ENCODE measurements around the gene CACHD1.
A peak's percentile ranks its signal among the peaks of the same experiment; 100 is the strongest.

Gene CACHD1

DNA sequence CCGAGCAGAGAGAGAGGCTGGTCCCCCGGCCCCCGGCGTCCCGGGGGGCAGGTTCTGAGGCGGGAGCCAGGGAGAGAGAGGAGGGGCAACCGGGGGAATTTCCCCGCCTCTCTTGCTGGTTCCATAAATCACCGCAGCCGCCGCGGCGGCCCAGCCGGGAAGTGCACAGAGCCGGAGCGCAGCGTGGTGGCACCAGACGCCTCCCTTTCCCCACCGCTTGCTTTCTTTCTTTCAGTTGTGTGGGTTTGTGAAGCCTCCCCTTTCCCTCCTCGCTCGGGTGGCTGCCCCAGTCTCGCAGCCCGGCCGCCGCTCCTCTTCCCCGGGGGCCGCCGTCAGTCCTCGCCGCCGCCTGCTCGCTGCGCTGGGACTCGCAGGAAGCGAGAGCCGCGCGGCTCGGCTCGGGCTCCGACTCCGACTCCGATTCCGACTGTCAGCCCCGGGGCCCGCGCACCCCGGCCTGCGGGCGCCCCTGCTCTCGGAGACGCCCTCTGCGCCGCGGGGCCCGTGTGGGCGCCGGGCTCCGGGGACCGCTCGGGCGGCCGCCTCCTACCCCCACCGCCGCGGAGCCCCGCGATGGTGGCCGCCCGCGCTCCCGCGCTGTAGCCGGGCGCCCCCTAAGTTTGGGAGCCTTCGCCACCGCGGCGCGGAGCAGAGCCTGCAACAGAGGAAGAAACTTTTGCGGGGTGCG, at the start of gene CACHD1:
TSS of gene CACHD1 (plus strand) at position 153 of the 688 bp plus-strand sequence. CDS start 616 bp downstream, outside the sequence.
- DNase-seq (ENCODE audit: low read depth in 2 of 2), result peak; percentile 45 to 61

DNA sequence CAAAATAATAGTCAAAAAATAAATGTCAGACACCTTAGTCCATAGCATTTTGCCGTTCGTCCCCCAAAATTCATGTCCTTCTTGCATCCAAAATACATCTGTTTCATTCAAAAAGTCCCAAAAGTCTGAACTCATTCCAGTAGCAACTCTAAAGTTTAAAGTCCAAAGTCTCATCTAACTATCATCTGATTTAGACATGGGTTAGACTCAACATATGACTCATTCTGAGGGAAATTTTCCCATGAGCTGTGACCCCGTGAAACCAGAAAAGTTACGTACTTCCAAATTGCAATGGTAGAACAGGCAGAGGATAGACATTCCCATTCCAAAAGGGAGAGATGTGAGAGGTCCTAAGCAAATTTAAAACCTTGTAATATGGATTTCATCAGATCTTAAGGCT, 48.6 kb upstream of the CACHD1 start:
- DNase-seq (ENCODE audit: low read depth in 2 of 2), result no peak

DNA sequence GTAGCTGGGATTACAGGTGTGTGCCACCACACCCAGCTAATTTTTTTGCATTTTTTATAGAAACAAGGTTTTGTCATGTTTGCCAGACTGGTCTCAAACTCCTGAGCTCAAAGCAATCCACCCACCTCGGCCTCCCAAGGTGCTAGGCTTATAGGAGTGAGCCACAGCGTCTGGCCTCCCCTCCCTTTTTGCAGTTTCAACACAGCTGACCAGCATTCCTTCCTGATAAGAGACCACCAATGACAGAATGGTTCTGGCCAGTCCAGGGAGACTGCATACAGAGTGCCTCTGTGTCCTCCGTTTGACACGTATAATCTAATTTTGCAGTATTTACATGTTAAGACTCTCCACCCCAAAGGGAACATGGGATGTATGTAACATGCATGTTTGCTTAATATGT, 46.4 kb upstream of the CACHD1 start:
- DNase-seq (ENCODE audit: low read depth in 2 of 2), result no peak

DNA sequence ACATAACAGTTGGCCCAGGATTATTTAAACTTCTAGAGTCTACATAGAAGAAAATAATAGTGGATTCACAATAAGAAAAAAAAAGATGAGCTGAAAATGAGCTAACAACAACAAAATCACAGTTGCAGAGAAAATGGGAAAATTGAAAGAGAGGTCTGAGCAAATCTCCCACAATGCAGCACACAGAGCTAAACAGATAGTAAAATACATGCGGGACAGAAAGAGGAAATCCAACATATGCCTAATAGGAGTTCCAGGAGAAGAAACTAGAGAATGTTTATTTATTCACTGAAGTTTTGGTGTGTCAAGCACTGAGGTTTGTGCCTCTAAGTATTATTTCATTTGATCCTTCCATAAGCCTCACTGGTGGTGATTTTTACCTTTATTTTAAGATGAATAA, 45.5 kb upstream of the CACHD1 start:
- no peak for DNase-seq (ENCODE audit: low read depth in 2 of 2)

DNA sequence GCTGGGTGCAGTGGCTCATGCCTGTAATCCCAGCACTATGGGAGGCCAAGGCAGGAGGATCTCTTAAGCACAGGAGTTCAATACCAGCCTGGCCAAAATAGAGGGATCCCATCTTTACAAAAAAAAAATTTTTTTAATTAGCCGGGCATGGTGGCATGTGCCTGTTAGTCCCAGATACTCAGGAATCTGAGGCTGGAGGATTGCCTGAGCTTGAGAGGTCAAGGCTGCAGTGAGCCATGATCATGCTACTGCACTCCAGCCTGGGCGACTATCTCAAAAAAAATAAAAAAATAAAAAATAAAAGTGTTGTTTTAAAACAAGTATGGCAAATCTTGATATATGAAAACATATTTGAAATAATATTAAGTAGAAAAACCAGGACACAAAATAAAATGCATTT, 44.4 kb upstream of the CACHD1 start:
- DNase-seq (ENCODE audit: low read depth in 2 of 2), result no peak

DNA sequence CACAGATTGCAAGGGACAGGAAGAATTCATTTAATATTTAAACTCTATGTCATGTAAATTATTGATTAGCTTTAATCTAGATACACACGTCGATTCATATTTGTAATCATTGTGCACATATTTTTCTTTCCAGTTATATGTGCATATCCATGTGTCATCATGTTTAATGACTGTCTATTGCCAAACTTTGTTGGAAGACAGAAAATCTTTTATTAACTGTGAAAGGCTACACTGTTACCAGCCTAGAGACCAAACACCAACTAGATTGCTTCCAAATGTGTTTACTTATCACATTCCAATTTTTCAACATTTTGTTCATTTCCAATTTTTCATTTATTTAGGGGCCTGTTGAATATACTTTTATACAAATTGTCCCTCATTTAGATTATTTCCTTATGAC, 43.2 kb upstream of the CACHD1 start:
- no peak for DNase-seq (ENCODE audit: low read depth in 2 of 2)

DNA sequence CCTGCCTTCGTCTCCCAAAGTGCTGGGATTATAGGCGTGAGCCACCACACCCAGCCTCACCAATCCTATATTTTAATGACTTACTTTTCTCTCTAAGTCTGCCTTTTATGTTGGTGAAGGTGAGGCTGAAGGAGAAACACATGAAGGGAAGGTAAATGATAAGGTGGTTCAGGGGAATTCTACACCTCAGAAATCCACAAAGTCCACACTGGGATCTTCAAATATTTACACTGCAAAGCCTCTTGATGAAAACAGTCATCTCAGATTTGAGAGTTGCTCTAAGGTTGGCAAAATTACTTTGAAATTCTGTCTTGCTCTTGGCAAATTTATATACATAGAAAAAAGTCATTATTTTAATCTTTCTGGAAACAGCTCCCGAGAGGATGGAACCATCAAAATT, 42.0 kb upstream of the CACHD1 start:
- no peak for DNase-seq (ENCODE audit: low read depth in 2 of 2)

DNA sequence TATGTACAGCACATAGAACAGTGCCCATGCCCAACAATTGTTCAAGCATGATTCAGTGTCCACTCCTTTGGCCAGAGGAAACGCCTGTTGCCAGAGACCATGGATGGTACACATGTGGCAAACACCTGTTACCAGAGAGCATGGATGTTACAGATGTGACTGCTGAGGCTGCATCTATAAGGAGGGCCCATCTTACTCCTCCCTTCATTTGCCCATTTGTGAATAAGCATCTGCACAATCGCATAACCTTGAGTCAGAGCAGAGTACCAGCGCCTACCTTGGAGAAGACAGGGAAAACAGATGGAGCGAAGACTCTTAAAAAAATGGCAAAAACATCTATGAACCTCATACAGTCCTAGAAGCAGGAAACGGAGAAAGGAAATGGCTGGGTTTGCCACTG, 36.6 kb upstream of the CACHD1 start:
- DNase-seq (ENCODE audit: low read depth in 2 of 2), result no peak

DNA sequence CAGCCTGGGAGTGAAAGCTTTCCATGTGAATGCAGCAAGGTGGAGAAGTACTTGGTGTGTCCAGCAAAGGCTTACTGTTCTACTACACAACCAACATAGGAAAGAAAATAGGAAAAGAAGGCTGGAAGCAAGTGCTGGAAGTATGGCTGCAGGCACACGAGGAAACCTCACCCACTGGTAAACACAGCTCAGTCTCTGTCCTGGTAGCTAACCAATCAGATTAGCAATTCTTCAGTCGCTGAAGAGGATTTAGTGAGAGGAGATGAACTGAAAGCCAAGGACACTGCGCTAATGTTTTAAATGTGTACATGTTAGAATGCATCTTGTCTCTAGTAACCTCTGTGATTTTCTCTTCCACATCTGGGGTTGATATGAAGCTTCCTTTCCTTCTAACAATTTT, 36.2 kb upstream of the CACHD1 start:
- no peak for DNase-seq (ENCODE audit: low read depth in 2 of 2)

DNA sequence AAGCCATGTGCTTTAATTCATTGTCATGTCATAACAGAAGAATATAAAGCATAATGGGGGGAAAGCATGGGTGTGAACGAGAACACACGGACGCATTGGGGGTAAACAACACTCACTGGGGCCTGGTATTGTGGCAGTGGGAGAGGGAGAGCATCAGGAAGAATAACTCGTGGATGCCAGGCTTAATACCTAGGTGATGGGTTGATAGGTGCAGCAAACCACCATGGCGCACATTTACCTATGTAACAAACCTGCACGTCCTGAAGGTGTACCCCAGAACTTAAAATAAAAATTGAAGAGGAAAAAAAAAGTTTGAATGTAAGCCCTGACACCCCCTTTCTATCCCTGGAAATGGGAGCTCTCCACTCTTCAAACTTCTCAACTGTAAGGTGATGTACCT, 34.9 kb upstream of the CACHD1 start:
- DNase-seq (ENCODE audit: low read depth in 2 of 2), result no peak

DNA sequence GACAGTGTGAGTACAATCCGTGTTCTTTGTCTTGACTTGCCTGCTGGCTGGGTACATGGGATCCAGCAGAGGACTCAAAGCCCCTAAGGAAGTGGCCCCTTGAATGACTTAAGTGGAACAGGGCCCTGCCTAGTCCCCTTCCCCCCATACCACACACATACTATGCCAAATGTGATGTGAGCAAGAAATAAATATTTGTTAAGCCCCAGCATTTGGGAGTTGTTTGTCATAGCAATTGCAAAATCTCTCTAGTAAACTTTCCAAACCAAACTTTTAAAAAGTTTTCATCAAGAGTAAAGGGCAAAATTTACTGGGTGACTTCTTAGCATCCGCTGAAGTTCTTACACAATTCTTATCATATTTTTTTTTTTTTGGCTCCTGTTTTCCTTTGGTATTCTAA, 32.5 kb upstream of the CACHD1 start:
- DNase-seq (ENCODE audit: low read depth in 2 of 2), result no peak

DNA sequence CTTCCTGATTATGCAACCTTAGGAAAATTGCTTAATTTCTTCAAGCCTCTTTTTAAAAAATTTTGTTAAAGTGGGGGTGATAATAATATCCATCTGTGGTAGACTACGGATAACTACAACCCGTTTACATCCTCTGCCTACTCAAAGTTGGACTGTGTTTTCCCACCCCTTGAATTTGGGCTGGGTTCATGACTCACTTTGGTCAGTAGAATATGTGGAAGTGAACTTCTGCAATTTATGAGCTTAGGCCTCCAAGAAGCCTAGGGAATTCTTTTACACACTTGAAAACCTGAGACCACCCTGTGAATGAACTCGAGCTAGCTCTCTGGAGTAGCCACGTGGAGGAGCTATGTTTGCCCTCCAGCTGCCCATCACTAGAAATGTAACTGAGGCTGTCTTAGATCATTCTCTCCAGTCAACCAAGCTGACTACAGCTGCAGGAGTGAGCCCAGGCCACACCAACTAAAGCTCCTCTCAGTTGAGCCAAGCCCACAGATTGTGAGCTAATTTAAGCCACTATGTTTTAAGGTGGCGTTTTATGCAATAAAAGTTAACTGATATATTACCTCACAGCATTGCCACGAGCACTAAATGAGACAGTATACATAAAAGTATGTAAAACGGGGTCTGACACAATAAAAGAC, 29.6 kb upstream of the CACHD1 start:
- no peak for DNase-seq (ENCODE audit: low read depth in 2 of 2)

DNA sequence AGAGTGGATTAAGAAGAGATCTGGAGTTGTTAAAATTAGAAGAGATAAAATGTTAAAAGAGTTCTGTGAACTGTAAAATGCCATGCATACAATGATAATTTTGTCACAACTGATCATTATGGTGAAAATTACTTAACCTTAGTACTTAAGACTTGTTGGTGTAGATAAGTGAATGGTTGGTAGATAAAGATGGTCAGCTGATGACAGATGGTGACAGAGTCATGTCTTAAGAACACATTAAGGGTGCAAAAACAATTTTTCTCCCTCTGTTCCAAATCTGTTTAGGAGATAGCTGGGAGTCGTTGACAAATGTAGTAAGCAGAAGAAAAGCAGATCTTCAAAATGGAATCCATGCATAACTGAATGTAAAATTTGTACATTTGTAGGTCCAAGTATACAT, 18.5 kb upstream of the CACHD1 start:
- no peak for DNase-seq (ENCODE audit: low read depth in 2 of 2)

DNA sequence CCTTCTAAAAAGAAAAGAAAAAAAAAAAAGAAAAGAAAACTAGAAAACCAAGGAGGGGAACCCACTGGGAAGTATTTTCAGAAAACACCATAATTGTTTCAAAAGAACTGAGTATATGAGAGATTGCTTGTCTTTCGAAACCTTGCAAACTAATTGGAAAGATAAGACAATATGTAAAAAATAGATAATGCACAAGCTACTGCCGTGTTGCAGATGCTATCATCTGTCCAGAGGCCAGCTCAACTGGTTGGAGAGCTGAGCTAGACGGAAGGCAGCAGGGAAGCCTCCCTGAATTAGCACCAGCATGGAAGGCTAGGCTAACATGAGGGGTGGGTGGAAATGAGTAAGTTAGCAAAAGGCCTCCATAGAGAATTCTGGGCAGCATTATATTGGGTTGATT, 16.2 kb upstream of the CACHD1 start:
- no peak for DNase-seq (ENCODE audit: low read depth in 2 of 2)

DNA sequence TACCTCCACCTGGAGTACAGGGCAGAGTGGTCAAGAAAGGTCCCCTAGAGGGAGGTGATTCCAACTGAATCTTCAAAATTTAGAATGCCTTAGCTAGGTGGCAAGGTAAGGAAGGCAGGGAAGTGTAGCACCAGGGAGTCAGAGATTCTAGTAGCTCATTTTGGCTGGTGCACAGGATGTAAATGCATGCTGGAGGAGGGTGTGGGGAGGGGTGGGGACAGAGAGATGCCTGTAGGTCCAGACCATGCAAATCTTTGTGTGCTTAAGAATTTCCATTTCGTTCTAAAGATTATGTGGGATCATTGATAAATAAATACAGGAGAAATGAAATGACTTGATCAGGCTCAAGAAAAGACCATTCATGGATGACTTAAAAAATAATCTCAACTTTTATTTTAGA, 11.0 kb upstream of the CACHD1 start:
- no peak for DNase-seq (ENCODE audit: low read depth in 2 of 2)

DNA sequence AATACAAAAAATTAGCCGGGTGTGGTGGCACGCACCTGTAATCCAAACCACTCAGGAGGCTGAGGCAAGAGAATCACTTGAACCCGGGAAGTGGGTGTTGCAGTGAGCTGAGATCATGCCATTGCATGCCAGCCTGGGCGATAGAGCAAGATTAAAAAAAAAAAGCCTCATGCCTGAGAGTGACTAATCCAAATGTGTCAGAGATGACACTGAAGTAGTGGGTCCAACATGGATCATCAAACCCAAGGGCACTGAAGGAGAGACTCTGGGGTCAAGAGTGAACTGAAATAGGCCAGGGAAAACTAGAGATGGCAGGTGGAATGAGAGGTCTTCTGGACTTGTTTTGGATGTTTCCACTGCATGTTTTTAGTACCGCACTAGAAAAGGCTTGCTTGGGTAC, 10.2 kb upstream of the CACHD1 start:
- no peak for DNase-seq (ENCODE audit: low read depth in 2 of 2)

DNA sequence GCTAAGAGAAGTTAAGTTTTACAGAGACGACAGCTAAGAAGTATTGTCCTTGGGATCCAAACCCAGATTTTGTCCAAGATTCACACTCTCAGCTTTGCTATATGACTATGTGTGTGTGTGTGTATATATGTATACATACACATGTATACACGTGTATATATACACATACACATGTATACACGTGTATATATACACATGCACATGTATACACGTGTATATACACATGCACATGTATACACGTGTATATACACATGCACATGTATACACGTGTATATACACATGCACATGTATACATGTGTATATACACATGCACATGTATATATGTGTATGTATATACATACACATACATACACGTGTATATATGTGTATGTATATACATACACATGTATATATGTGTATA, 3.9 kb upstream of the CACHD1 start:
- DNase-seq (ENCODE audit: low read depth in 2 of 2), result no peak

DNA sequence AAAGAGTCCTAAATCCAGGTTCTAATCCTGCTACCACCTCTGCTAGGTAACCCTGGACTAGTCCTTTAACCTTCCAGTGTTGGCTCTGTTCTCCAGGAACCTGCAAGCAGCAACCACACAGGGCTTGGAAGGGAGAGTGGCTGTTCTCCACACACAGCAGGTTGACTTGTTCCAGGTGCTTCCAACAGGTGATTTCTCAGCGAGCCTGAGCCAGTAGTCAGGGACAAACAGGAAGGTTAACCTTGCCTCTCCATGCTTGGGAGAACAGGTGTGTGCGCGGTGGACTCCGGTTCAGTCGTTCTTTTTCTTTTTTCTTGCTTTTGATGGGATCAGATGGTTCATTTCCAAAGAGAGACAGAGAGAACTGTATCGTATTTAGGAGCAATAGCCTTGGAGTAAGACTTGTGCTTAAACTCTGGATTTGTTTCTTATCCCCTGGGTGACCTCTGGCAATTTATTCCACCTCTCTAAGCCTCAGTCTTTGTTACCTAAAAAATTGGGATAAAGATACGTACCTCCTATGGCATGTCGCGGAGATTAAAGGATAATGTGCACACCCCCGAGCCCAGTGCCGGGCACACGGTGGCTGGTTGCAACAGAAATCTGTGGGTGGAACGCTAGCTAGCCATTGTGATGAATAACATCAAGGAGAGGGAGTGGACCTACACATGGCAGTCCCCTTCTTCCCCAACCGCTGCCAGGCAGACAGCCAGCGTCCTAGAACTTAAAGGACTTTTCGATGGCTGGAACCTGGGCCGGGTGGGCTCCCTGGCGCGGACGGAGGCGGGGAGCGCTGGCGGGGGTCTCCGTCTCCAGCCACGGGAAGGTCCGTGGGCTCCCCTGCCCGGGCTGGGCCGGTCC, 583 bp upstream of the CACHD1 start:
- DNase-seq (ENCODE audit: low read depth in 2 of 2), result no peak

DNA sequence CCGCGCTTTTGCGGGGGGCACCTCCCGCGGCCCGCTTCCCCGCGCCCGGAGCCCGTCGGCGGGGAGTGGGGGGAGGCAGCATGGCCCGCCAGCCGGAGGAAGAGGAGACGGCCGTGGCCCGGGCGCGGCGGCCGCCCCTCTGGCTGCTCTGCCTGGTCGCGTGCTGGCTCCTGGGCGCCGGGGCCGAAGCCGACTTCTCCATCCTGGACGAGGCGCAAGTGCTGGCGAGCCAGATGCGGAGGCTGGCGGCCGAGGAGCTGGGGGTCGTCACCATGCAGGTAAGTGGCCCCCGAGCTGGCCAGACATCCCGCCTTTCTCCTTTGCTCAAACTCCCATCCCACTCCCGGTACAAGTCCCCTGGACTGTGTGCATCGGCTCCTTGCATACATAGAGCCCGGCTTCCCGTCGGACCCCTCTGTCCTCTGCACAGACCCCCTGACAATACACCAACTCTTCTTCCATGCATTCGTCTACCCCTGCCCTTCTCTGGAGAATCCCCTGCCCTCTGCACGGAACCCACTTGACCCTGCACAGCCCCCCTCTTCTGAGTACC, 812 bp downstream of the CACHD1 start:
- DNase-seq (ENCODE audit: low read depth in 2 of 2), result no peak

DNA sequence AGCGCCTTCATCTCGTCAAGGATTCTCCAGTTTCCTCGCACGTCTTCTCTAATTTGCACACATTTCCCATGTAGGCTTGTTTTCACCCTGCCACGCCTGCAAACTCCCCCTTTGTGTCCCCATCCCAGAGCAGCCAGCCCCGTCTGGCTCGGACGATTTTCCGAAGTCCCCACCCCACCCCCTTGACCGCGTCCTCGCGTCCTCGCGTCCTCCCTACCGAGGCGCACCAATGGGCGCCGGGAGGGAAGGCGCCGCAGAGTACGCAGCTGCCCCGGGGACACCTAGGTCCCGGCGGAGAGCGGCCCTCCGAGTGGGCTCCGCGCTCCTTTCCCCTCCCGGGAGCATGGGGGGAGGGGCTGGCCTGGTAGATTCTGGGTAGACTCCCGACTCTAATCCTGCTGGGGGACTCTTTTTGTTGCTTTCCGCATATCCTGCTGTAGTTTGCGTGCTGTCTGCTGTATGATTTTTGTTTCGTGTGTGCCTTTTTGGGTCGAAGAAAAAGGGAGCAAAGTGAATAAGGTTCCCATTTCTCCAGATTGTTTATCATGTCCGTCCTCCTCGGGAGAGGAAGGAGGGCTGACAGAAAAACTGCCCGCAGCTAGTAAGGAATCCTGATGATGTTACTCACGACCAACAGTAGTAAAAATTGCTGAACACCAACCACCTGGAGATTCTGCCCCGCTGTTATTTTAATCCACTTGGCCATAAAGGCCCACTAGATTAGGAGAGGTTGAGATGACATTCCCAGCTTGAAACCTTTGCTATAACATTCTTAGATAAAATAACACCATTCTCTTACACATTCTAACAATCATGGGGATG, 1.5 kb downstream of the CACHD1 start:
- DNase-seq (ENCODE audit: low read depth in 2 of 2), result no peak

DNA sequence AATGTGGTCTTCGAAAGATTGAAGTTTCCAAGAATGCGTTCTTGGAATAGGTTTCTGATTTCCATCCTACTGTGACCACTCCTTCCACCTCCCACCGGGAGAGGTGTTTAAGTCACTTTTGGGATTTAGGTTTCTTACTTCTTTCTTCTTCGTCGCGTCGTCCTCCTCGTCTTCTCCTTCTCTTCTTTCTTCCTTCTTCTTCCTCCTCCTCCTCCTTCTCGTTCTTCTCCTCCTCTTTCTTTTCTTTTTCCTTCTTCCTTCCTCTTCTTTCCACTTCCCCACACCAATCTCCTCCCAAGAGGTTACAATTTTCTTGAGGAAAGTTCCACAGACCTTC, 2.1 kb downstream of the CACHD1 start:
- no peak for DNase-seq (ENCODE audit: low read depth in 2 of 2)

DNA sequence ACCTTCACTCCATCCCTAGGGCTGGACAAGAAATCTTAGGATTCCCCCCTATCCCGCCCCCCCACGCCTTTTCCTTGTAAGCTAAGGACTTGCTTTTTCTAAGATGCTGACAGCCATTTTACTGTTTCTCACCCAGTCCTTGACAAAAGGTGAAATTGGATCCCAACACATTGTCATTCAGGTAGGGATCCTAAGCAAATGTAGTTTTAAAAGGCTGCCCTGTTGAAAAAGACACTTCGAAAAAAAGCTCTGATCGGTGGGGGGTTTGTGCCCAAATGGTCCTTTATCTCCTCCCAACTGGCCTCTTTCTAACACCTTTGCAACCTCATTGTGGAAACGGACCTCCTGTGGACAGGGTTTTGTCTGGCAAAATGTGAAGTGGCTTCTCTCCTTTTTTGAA, 2.9 kb downstream of the CACHD1 start:
- no peak for DNase-seq (ENCODE audit: low read depth in 2 of 2)
